SK-N-SH treated with all-trans-retinoic acid at 6 μM for 48 hours (cell line): ENCODE measurements around the gene GPC6.

Experiments used
- ATAC-seq: fragments of 200-7000 bp; cut with Tn5 transposase; 3 replicates; pipeline ENCODE4 v1.9.1; 2020; ENCODE audit warnings: mild to moderate bottlenecking, moderate library complexity
- ARNTL ChIP-seq: fragments of 450-650 bp; formaldehyde crosslinking; IDR thresholded peaks from 2 replicates; pipeline ENCODE4 v1.5.0; 2020; ENCODE audit warnings: low read depth, mild to moderate bottlenecking, moderate library complexity, borderline replicate concordance
- BACH2 ChIP-seq: fragments of 250-450 bp; sonication (Bioruptor Pico); IDR thresholded peaks from 2 replicates; pipeline ENCODE4 v1.9.0; 2021; ENCODE audit warnings: mild to moderate bottlenecking, borderline replicate concordance
- CSDC2 ChIP-seq: fragments of 250-450 bp; sonication (Bioruptor Pico); IDR thresholded peaks from 2 replicates; pipeline ENCODE4 v1.5.0; 2020; ENCODE audit warnings: mild to moderate bottlenecking, moderate library complexity
- CSRNP3 ChIP-seq: fragments of 250-450 bp; sonication (Bioruptor Pico); IDR thresholded peaks from 2 replicates; pipeline ENCODE4 v1.5.1; 2021; ENCODE audit warnings: mild to moderate bottlenecking, moderate library complexity
- ESRRG ChIP-seq: fragments of 250-450 bp; sonication (Bioruptor Pico); IDR thresholded peaks from 2 replicates; pipeline ENCODE4 v1.6.1; 2021; ENCODE audit warnings: mild to moderate bottlenecking
- GLIS3 ChIP-seq: fragments of 250-450 bp; sonication (Bioruptor Pico); IDR thresholded peaks from 2 replicates; pipeline ENCODE4 v1.5.0; 2020; ENCODE audit warnings: mild to moderate bottlenecking, moderate library complexity
- ISL1 ChIP-seq: fragments of 250-450 bp; sonication (Bioruptor Pico); IDR thresholded peaks from 2 replicates; pipeline ENCODE4 v2.1.2; 2022; ENCODE audit warnings: mild to moderate bottlenecking, moderate library complexity
- OSR1 ChIP-seq: fragments of 250-450 bp; sonication (Bioruptor Pico); IDR thresholded peaks from 2 replicates; pipeline ENCODE4 v1.8.0; 2022; ENCODE audit warnings: moderate library complexity, mild to moderate bottlenecking, inconsistent platforms
- PATZ1 ChIP-seq: fragments of 250-450 bp; sonication (Bioruptor Pico); IDR thresholded peaks from 2 replicates; pipeline ENCODE4 v1.8.0; 2020; ENCODE audit warnings: mild to moderate bottlenecking, moderate library complexity, borderline replicate concordance
- POU6F1 ChIP-seq: fragments of 250-450 bp; sonication (Bioruptor Pico); IDR thresholded peaks from 2 replicates; pipeline ENCODE4 v1.8.0; 2021; ENCODE audit warnings: low read depth, mild to moderate bottlenecking, moderate library complexity, borderline replicate concordance
- PPARA ChIP-seq: fragments of 250-450 bp; sonication (Bioruptor Pico); IDR thresholded peaks from 2 replicates; pipeline ENCODE4 v1.5.0; 2020; ENCODE audit warnings: mild to moderate bottlenecking, borderline replicate concordance
- RARB ChIP-seq: fragments of 250-450 bp; sonication (Bioruptor Pico); IDR thresholded peaks from 2 replicates; pipeline ENCODE4 v1.8.0; 2021; ENCODE audit warnings: mild to moderate bottlenecking, moderate library complexity
- SNAI2 ChIP-seq: fragments of 250-450 bp; sonication (Bioruptor Pico); IDR thresholded peaks from 2 replicates; pipeline ENCODE4 v1.5.0; 2020; ENCODE audit warnings: mild to moderate bottlenecking, moderate library complexity
- TCF4 ChIP-seq: fragments of 250-450 bp; sonication (Bioruptor Pico); IDR thresholded peaks from 2 replicates; pipeline ENCODE4 v1.8.0; 2021; ENCODE audit warnings: mild to moderate bottlenecking, moderate library complexity, borderline replicate concordance
- TOX ChIP-seq: fragments of 250-450 bp; sonication (Bioruptor Pico); IDR thresholded peaks from 2 replicates; pipeline ENCODE4 v1.8.0; 2021; ENCODE audit warnings: mild to moderate bottlenecking, moderate library complexity, borderline replicate concordance
- ZC3H10 ChIP-seq: fragments of 250-450 bp; sonication (Bioruptor Pico); IDR thresholded peaks from 2 replicates; pipeline ENCODE4 v1.5.1; 2021; ENCODE audit warnings: mild to moderate bottlenecking, moderate library complexity
- ZFP3 ChIP-seq: fragments of 250-450 bp; sonication (Bioruptor Pico); IDR thresholded peaks from 2 replicates; pipeline ENCODE4 v1.5.0; 2020; ENCODE audit warnings: mild to moderate bottlenecking, moderate library complexity
- ZFP30 ChIP-seq: fragments of 450-650 bp; formaldehyde crosslinking; IDR thresholded peaks from 2 replicates; pipeline ENCODE4 v1.5.0; 2022; ENCODE audit warnings: mild to moderate bottlenecking, moderate library complexity
- ZNF565 ChIP-seq: fragments of 450-650 bp; formaldehyde crosslinking; conservative IDR thresholded peaks from 2 replicates; pipeline ENCODE4 v1.5.0; 2020; ENCODE audit warnings: low read depth, mild to moderate bottlenecking, moderate library complexity
- ZNF70 ChIP-seq: fragments of 450-650 bp; formaldehyde crosslinking; IDR thresholded peaks from 2 replicates; pipeline ENCODE4 v1.5.0; 2020; ENCODE audit warnings: mild to moderate bottlenecking, moderate library complexity
- ZNF8 ChIP-seq: fragments of 450-650 bp; formaldehyde crosslinking; IDR thresholded peaks from 2 replicates; pipeline ENCODE4 v1.5.0; 2020; ENCODE audit warnings: mild to moderate bottlenecking, moderate library complexity
- TF ChIP-seq, protein P1 (sequence below): fragments of 250-450 bp; sonication (Bioruptor Pico); IDR thresholded peaks from 2 replicates; pipeline ENCODE4 v1.5.1; 2020; ENCODE audit warnings: low read depth, mild to moderate bottlenecking, moderate library complexity

The GPC6 gene

DNA sequence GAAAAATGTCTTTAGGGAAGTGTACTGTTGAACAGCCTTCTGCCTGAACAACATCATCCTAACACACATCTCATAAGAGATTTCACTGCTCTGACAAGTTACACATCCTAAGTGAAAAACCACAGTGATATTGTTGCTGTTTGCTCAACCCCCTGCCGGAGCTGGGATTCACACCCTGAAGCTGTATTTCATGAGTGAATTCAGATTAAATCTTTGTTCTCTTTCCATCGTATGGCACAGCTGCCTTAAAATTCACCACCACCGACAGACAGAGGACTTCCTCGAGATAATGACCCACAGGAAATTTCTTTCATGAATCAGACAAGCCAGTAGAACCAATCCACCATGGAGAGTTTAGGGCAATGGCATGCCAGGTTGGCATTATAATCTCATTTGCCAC lies 972.1 kb downstream of the GPC6 start (continued):
- TF ChIP-seq PATZ1 (no peak), ISL1 (CRISPR knock-in tag) (no peak), ZC3H10 (CRISPR knock-in tag) (no peak), GLIS3 (CRISPR knock-in tag) (no peak), ZNF8 (CRISPR knock-in tag) (no peak), PPARA (CRISPR knock-in tag) (no peak), RARB (CRISPR knock-in tag) (no peak)

- no peak for ATAC-seq
- TF ChIP-seq ZNF565 (CRISPR knock-in tag) (no peak), CSDC2 (CRISPR knock-in tag) (no peak), ZNF70 (no peak), SNAI2 (CRISPR knock-in tag) (no peak), ZFP30 (no peak), ARNTL (CRISPR knock-in tag) (no peak), CSRNP3 (CRISPR knock-in tag) (no peak), TCF4 (no peak), PATZ1 (no peak), ZNF8 (CRISPR knock-in tag) (no peak), BACH2 (CRISPR knock-in tag) (no peak; the same call in 1 of the 2 replicates), OSR1 (CRISPR knock-in tag) (no peak), ZC3H10 (CRISPR knock-in tag) (no peak), ISL1 (CRISPR knock-in tag) (no peak), RARB (CRISPR knock-in tag) (no peak)
Measured at GRCh38 chr13:94199135-94199534, 972.5 kb downstream of the GPC6 start.

DNA sequence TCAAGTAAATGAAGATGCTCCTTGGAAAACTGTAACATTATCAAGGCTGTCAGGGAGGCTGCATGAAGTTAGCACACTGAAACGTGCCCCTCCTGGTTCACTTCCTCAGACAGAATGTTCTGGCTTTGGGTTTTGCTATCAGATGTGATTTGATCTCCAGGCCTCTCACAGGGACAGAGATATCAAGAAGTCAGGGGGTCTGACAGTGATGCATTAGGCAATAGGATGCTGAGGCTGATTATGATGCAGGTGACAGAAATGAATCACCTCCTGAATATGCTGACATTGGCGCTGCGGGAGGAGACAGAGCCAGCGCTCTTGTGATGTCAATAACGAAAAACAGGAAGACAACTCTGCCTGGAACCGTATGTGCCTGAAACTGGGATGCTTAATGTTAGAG lies 974.4 kb downstream of the GPC6 start:
- TF ChIP-seq ARNTL (CRISPR knock-in tag) (no peak), SNAI2 (CRISPR knock-in tag) (no peak), ZNF8 (CRISPR knock-in tag) (no peak), CSRNP3 (CRISPR knock-in tag) (no peak), GLIS3 (CRISPR knock-in tag) (no peak), CSDC2 (CRISPR knock-in tag) (no peak), TCF4 (no peak), ESRRG (CRISPR knock-in tag) (no peak), BACH2 (CRISPR knock-in tag) (no peak), ZFP30 (no peak), POU6F1 (CRISPR knock-in tag) (no peak), PPARA (CRISPR knock-in tag) (no peak), RARB (CRISPR knock-in tag) (no peak), ZNF70 (no peak), ISL1 (CRISPR knock-in tag) (no peak)
- TF ChIP-seq, all 23 proteins: peak for 0

GRCh38 chr13:94204163-94204562 lies 977.6 kb downstream of the GPC6 start:
- ATAC-seq = no peak
- TF ChIP-seq ZNF8 (CRISPR knock-in tag) (no peak), TOX (CRISPR knock-in tag) (no peak), ZFP3 (CRISPR knock-in tag) (no peak), GLIS3 (CRISPR knock-in tag) (no peak), BACH2 (CRISPR knock-in tag) (no peak), ESRRG (CRISPR knock-in tag) (no peak), ZNF70 (no peak), POU6F1 (CRISPR knock-in tag) (no peak), PATZ1 (no peak), OSR1 (CRISPR knock-in tag) (no peak)
- TF ChIP-seq, protein P1, sequence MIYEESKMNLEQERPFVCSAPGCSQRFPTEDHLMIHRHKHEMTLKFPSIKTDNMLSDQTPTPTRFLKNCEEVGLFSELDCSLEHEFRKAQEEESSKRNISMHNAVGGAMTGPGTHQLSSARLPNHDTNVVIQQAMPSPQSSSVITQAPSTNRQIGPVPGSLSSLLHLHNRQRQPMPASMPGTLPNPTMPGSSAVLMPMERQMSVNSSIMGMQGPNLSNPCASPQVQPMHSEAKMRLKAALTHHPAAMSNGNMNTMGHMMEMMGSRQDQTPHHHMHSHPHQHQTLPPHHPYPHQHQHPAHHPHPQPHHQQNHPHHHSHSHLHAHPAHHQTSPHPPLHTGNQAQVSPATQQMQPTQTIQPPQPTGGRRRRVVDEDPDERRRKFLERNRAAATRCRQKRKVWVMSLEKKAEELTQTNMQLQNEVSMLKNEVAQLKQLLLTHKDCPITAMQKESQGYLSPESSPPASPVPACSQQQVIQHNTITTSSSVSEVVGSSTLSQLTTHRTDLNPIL (CRISPR knock-in tag) = no peak

More for the DNA sequence above, 974.4 kb downstream of the GPC6 start:
- ATAC-seq = no peak
